Measurements from ENCODE around the gene CARMIL3.
"Not testable (repeated sequence)": the region's sequence is repeated elsewhere in the genome, so short reads cannot be mapped to it uniquely, and the experiment has no call there.

CARMIL3 gene

GRCh38 chr14:24051789-24052655 lies at the start of gene CARMIL3:
Gene CARMIL3 (plus strand): TSS chr14:24052009. CDS start chr14:24052154, 145 bp downstream.
- peak in 1 of 2 donors; percentile 38 for DNase-seq (ENCODE audit: low read depth in 2 of 2)

GRCh38 chr14:24006471-24006816 lies 45.4 kb upstream of the CARMIL3 start:
- DNase-seq (ENCODE audit: low read depth in 2 of 2) = not testable (repeated sequence)

GRCh38 chr14:24006817-24007652 lies 44.8 kb upstream of the CARMIL3 start:
- DNase-seq (ENCODE audit: low read depth in 2 of 2) = peak; percentile 30 to 45

- DNase-seq (ENCODE audit: low read depth in 2 of 2) = no peak
These were observed 40.8 kb upstream of the CARMIL3 start for GRCh38 chr14:24011051-24011450.

GRCh38 chr14:24012726-24013273 lies 39.0 kb upstream of the CARMIL3 start:
- DNase-seq (ENCODE audit: low read depth in 2 of 2) = not testable (repeated sequence)

GRCh38 chr14:24013654-24014514 lies 37.9 kb upstream of the CARMIL3 start:
- peak in 1 of 2 donors; percentile 17 for DNase-seq (ENCODE audit: low read depth in 2 of 2)

GRCh38 chr14:24015745-24016144 lies 36.1 kb upstream of the CARMIL3 start:
- not testable (repeated sequence) for DNase-seq (ENCODE audit: low read depth in 2 of 2)

GRCh38 chr14:24018978-24019377 lies 32.8 kb upstream of the CARMIL3 start:
- not testable (repeated sequence) for DNase-seq (ENCODE audit: low read depth in 2 of 2)

- not testable (repeated sequence) for DNase-seq (ENCODE audit: low read depth in 2 of 2)
These were observed 31.9 kb upstream of the CARMIL3 start for GRCh38 chr14:24019944-24020343.

GRCh38 chr14:24020520-24020919 lies 31.3 kb upstream of the CARMIL3 start:
- DNase-seq (ENCODE audit: low read depth in 2 of 2) = not testable (repeated sequence)

- DNase-seq (ENCODE audit: low read depth in 2 of 2) = not testable (repeated sequence)
These were observed 26.8 kb upstream of the CARMIL3 start for GRCh38 chr14:24024939-24025418.

GRCh38 chr14:24029687-24030086 lies 22.1 kb upstream of the CARMIL3 start:
- not testable (repeated sequence) for DNase-seq (ENCODE audit: low read depth in 2 of 2)

GRCh38 chr14:24031331-24031730 lies 20.5 kb upstream of the CARMIL3 start:
- DNase-seq (ENCODE audit: low read depth in 2 of 2) = not testable (repeated sequence)

- no peak for DNase-seq (ENCODE audit: low read depth in 2 of 2)
These were observed 18.9 kb upstream of the CARMIL3 start for GRCh38 chr14:24032727-24033418.

- DNase-seq (ENCODE audit: low read depth in 2 of 2) = not testable (repeated sequence)
These were observed 16.0 kb upstream of the CARMIL3 start for GRCh38 chr14:24035769-24036168.

GRCh38 chr14:24036169-24036962 lies 15.4 kb upstream of the CARMIL3 start:
- DNase-seq (ENCODE audit: low read depth in 2 of 2) = no peak

GRCh38 chr14:24036963-24037657 lies 14.7 kb upstream of the CARMIL3 start:
- DNase-seq (ENCODE audit: low read depth in 2 of 2) = not testable (repeated sequence)

GRCh38 chr14:24037658-24038037 lies 14.2 kb upstream of the CARMIL3 start:
- DNase-seq (ENCODE audit: low read depth in 2 of 2) = no peak

GRCh38 chr14:24038686-24039085 lies 13.1 kb upstream of the CARMIL3 start:
- DNase-seq (ENCODE audit: low read depth in 2 of 2) = no peak

Measured in stimulated activated CD8-positive, alpha-beta memory T cell treated with anti-CD3 and anti-CD28 coated beads, Interleukin-15, amount 100 ng/mL, for 4 hours (primary cell).